Measurements from ENCODE around the gene GRIN3B. TPM values are rescaled to one million over a fixed set of nuclear protein-coding genes. Genes with fewer than 3 reads are reported as not detected.

Gene GRIN3B
- 10 to 100 TPM in 1 of 6 donors, 1 to 10 TPM in 4, under 1 TPM in 1; 0.06 to 18.9 (median 5.6) TPM for total RNA-seq

GRCh38 chr19:1000095-1000494 is at the start of gene GRIN3B:
GRIN3B (plus strand) TSS chr19:1000419; CDS start chr19:1000438, 19 bp downstream.
- WGBS, 2 donors = 5% methylated on average over 18 of the region's 43 CpGs; no CpG with 5 or more reads in 1 of the 2 donors
- peaks cover 2 to 49% (median 31%) of the 10 kb centered on the region in 4 donors for H3K27me3 ChIP-seq
- no peak for TF ChIP-seq EP300 (IDR thresholded peaks at IDR 0.05)
- TF ChIP-seq, protein P1, sequence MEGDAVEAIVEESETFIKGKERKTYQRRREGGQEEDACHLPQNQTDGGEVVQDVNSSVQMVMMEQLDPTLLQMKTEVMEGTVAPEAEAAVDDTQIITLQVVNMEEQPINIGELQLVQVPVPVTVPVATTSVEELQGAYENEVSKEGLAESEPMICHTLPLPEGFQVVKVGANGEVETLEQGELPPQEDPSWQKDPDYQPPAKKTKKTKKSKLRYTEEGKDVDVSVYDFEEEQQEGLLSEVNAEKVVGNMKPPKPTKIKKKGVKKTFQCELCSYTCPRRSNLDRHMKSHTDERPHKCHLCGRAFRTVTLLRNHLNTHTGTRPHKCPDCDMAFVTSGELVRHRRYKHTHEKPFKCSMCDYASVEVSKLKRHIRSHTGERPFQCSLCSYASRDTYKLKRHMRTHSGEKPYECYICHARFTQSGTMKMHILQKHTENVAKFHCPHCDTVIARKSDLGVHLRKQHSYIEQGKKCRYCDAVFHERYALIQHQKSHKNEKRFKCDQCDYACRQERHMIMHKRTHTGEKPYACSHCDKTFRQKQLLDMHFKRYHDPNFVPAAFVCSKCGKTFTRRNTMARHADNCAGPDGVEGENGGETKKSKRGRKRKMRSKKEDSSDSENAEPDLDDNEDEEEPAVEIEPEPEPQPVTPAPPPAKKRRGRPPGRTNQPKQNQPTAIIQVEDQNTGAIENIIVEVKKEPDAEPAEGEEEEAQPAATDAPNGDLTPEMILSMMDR (IDR thresholded peaks at IDR 0.05) = peak in 5 of 6 experiments; percentile 39 to 57 (median 50)
- peaks cover 30 to 40% (median 35%) of the 10 kb centered on the region in 4 donors for H3K4me1 ChIP-seq
- no peaks in the 10 kb centered on the region for H3K9me3 ChIP-seq
- peak in 1 of 2 donors; percentile 34 for ATAC-seq (ENCODE audit: low FRiP score in 2 of 2)
- no peaks in the 10 kb centered on the region for H3K36me3 ChIP-seq
- H3K27ac ChIP-seq = no peak within 1 kb of the TSS
- peak; percentile 69 to 88 for DNase-seq
- peak within 1 kb of the TSS in 3 of 4 donors; percentile 23 to 36 (median 33) for H3K4me3 ChIP-seq

- Histone ChIP-seq H3K9me3 (no peaks in the 10 kb centered on the region), H3K27me3 (no peaks in the 10 kb centered on the region), H3K27ac (peak overlapping the region in 1 of 4 donors; percentile 64), H3K36me3 (peaks cover 0 to 8% (median 0%) of the 10 kb centered on the region in 4 donors), H3K4me3 (peak overlapping the region in 1 of 4 donors; percentile 7), H3K4me1 (peaks cover 23 to 29% (median 25%) of the 10 kb centered on the region in 4 donors)
- DNase-seq (no peak), ATAC-seq (ENCODE audit: low FRiP score in 2 of 2) (no peak)
- WGBS, 2 donors = 81% methylated on average over 14 of the region's 14 CpGs
- TF ChIP-seq, protein P1 (IDR thresholded peaks at IDR 0.05) = no peak
- TF ChIP-seq POLR2A (IDR thresholded peaks at IDR 0.05) (no peak), EP300 (IDR thresholded peaks at IDR 0.05) (no peak), POLR2AphosphoS5 (IDR thresholded peaks at IDR 0.05) (no peak)
Measured at GRCh38 chr19:952049-952679, 48.1 kb upstream of the GRIN3B start.

DNA sequence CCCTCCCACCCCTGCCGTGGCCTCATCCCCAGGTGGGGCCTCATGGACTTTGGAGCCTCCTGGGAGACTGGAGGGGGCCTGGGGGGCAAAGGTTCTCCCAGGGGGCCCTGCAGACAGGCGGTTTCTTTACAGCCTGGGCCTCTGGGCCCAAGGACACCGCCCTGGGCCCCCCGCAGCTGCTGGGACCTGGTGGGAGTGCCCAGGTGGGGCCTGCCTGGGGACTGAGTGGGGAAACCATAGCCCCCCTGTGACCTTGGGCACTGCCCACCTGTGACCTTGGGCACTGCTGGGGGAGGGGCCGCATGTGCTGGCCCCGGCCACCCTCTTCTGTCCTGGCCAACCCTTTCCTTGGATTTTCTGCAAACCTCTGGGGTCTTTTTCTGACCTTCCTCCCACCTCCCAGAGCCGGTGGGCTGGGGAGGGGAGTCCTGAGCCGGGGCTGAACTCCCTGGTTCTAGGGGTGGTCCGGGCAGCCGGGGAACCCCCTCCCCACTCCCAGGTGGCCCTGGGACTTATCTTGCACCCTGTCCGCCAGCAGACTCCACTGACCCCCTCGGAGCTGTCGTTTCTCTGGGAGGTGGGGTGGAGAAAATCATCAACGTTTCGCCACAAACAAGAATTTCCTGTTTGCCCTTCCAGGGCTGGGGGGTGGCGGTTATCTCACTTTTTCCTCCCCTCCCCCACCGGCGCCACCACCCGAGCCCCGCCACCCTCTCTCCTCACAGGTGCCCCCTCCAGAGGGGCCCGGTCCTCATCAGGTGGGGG is 47.4 kb upstream of the GRIN3B start:
- peak; percentile 28 to 61 for DNase-seq
- Histone ChIP-seq H3K4me3 (peak overlapping the region in 3 of 4 donors; percentile 7 to 13 (median 11)), H3K4me1 (peaks cover 23 to 29% (median 25%) of the 10 kb centered on the region in 4 donors)

DNA sequence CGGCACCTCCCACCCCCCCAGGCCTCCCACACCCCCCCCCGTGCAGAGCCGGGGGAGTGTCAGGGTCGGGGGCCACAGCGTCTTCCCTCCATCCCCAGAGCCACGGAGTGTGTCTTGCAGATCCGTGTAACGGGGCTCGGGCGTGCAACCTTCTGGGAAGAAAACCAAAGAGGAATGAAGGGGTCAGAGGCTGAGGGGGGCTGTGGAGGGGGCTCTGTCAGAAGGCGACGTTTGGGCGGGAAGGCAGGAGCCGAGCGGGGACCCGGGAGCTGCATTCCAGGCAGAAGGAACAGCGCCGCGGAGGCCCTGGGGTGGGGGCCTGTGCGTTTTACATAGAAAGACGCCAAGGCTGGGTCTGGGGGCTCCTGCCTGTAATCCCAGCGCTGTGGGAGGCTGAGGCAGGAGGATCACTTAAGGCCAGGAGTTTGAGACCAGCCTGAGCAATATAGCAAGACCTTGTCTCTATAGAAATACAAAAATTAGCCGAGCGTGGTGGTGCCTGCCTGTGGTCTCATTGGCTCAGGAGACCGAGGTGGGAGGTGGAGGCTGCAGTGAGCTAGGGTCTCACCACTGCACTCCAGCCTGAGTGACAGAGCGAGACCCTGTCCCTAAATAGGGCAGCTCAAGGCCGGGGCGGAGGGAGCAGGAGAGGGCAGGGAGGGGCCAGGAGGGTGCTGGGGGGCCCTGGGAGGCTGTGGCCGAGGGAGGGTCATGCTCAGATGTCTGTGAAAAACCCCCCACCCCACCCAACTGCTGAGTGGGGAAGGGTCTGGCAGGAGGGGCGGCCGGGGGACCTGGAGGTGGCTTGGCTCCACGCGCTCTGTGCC is 46.6 kb upstream of the GRIN3B start:
- TF ChIP-seq POLR2A (IDR thresholded peaks at IDR 0.05) = no peak
- no peak for TF ChIP-seq EP300 (IDR thresholded peaks at IDR 0.05)
- no peak for TF ChIP-seq POLR2AphosphoS5 (IDR thresholded peaks at IDR 0.05)
- TF ChIP-seq, protein P1 (IDR thresholded peaks at IDR 0.05) = no peak
- WGBS, 2 donors = 38 to 46% methylated on average over 24 to 32 of the region's 33 CpGs
- Histone ChIP-seq H3K27me3 (no peaks in the 10 kb centered on the region), H3K9me3 (no peaks in the 10 kb centered on the region), H3K27ac (peak overlapping the region in 2 of 4 donors; percentile 5 to 64), H3K4me1 (peaks cover 17 to 29% (median 25%) of the 10 kb centered on the region in 4 donors), H3K36me3 (no peaks in the 10 kb centered on the region), H3K4me3 (peak overlapping the region in 3 of 4 donors; percentile 7 to 13 (median 11))
- DNase-seq (no peak), ATAC-seq (ENCODE audit: low FRiP score in 2 of 2) (peak in 1 of 2 donors; percentile 19)

More for the DNA sequence above, 47.4 kb upstream of the GRIN3B start:
- Histone ChIP-seq H3K27ac (peak overlapping the region in 2 of 4 donors; percentile 5 to 64), H3K27me3 (no peaks in the 10 kb centered on the region), H3K9me3 (no peaks in the 10 kb centered on the region), H3K36me3 (peaks cover 0 to 3% (median 0%) of the 10 kb centered on the region in 4 donors)
- no peak for ATAC-seq (ENCODE audit: low FRiP score in 2 of 2)
- 8 to 20% methylated on average over 10 to 21 of the region's 21 CpGs for WGBS, 2 donors
- no peak for TF ChIP-seq POLR2AphosphoS5 (IDR thresholded peaks at IDR 0.05)
